HepG2 (cell line): ENCODE results near the gene TM9SF2. TPM values are rescaled to one million over a fixed set of nuclear protein-coding genes. Genes with fewer than 3 reads are reported as not detected.
A peak's percentile ranks its signal among the peaks of the same experiment; 100 is the strongest.

Source experiments
- E2F5 ChIP-seq: sonication (generic); formaldehyde crosslinking; conservative IDR thresholded peaks from 2 replicates; pipeline ENCODE4 v1.4.0; 2020; ENCODE audit warnings: missing genetic modification reagents
- FUBP1 ChIP-seq: sonication (generic); formaldehyde crosslinking; IDR thresholded peaks from 2 replicates; pipeline ENCODE4 v1.5.1; 2020; ENCODE audit warnings: missing genetic modification reagents, mild to moderate bottlenecking, borderline replicate concordance
- IKZF4 ChIP-seq: sonication (generic); formaldehyde crosslinking; IDR thresholded peaks from 2 replicates; pipeline ENCODE4 v1.5.1; 2020; ENCODE audit warnings: borderline replicate concordance, mild to moderate bottlenecking, low read depth, missing genetic modification reagents; ENCODE audit errors: not compliant biosample characterization
- KDM5A ChIP-seq: fragments of 200-600 bp; sonication (generic); IDR thresholded peaks from 2 replicates; pipeline ENCODE4 v1.7.0; 2018; ENCODE audit warnings: antibody characterized with exemption, mild to moderate bottlenecking, low read length, borderline replicate concordance
- KLF12 ChIP-seq: sonication (generic); formaldehyde crosslinking; IDR thresholded peaks from 2 replicates; pipeline ENCODE4 v1.4.0; 2020; ENCODE audit warnings: missing genetic modification reagents, borderline replicate concordance
- MIER3 ChIP-seq: IDR thresholded peaks from 2 replicates; pipeline ENCODE4 v1.6.1; 2016; ENCODE audit warnings: missing compliant biosample characterization, borderline replicate concordance
- NKX3-1 ChIP-seq: sonication (generic); formaldehyde crosslinking; IDR thresholded peaks from 2 replicates; pipeline ENCODE4 v1.5.0; 2020; ENCODE audit warnings: missing genetic modification reagents
- SRSF4 ChIP-seq: fragments of 200-400 bp; formaldehyde crosslinking; IDR thresholded peaks from one replicate; pipeline ENCODE4 v1.6.1; 2018; ENCODE audit warnings: mild to moderate bottlenecking, low read depth, low read length, moderate library complexity; ENCODE audit not compliant: poor library complexity, severe bottlenecking
- UBTF ChIP-seq: sonication (generic); formaldehyde crosslinking; IDR thresholded peaks from 2 replicates; pipeline ENCODE4 v1.4.0; 2020; ENCODE audit warnings: mild to moderate bottlenecking, missing genetic modification reagents
- YY1 ChIP-seq: IDR thresholded peaks from 2 replicates; pipeline ENCODE4 v1.6.1; 2011; ENCODE audit warnings: low read length, low read depth, moderate library complexity, mild to moderate bottlenecking; ENCODE audit not compliant: insufficient read depth, insufficient replicate concordance
- ZFP41 ChIP-seq: sonication (generic); formaldehyde crosslinking; IDR thresholded peaks from 2 replicates; pipeline ENCODE4 v1.4.0; 2020; ENCODE audit warnings: mild to moderate bottlenecking, missing genetic modification reagents, borderline replicate concordance
- ZGPAT ChIP-seq: IDR thresholded peaks from 2 replicates; pipeline ENCODE4 v1.6.1; 2016; ENCODE audit warnings: mild to moderate bottlenecking
- ZIK1 ChIP-seq: sonication (generic); formaldehyde crosslinking; IDR thresholded peaks from 2 replicates; pipeline ENCODE4 v1.5.0; 2020; ENCODE audit warnings: mild to moderate bottlenecking, low read depth, missing genetic modification reagents, borderline replicate concordance
- ZNF605 ChIP-seq: sonication (generic); formaldehyde crosslinking; IDR thresholded peaks from 2 replicates; pipeline ENCODE4 v1.8.0; 2022; ENCODE audit warnings: mild to moderate bottlenecking, missing genetic modification reagents
- polyA plus RNA-seq, 8 experiments: library from polyadenylated mRNA; depleted of rRNA in 3 of 8; stranded (reverse) in 7 of 8; unstranded in 1 of 8; fragments of >200 nt; fragmentation: Illumina TruSeq in 4 of 8; extraction: Trizol in 4 of 8; gene quantifications; 2 replicates each; pipeline versions ENCODE4 v1.2.1 to v1.2.3, GENCODE V29; 2011 to 2016; ENCODE audit warnings: low read depth in 4 of 8, missing spikeins in 1 of 8, mixed read lengths in 1 of 8; ENCODE audit not compliant: insufficient read depth in 1 of 8
- total RNA-seq, 5 experiments: library from RNA; depleted of rRNA; stranded (reverse); fragments of >200 nt; fragmentation: Illumina TruSeq; extraction: Trizol; gene quantifications; 2 replicates each; pipeline ENCODE4 v1.2.3, GENCODE V29; 2016; ENCODE audit warnings: low read depth in 1 of 5

The TM9SF2 gene
- total and polyA plus RNA-seq, 2 of the 13 experiments (the other 11 are each of a cell fraction or from before 2014, with no cell fraction given), result 94.1 to 123 TPM

GRCh38 chr13:99495466-99496183 lies 5.6 kb upstream of the TM9SF2 start (continued):
- no peak for TF ChIP-seq FUBP1
- TF ChIP-seq MIER3, result no peak
- no peak for TF ChIP-seq NKX3-1 (CRISPR knock-in tag)
- no peak for TF ChIP-seq SRSF4
- TF ChIP-seq KLF12 (CRISPR knock-in tag), result no peak
- no peak for TF ChIP-seq ZIK1 (CRISPR knock-in tag)
- no peak for TF ChIP-seq E2F5
- peak; percentile 23; the same call in 1 of the 2 replicates for TF ChIP-seq ZNF605 (CRISPR knock-in tag)
- 0 out of 2 replicates have a peak, but pooled peaks have one; percentile 7 for TF ChIP-seq ZGPAT
- no peak for TF ChIP-seq IKZF4 (CRISPR knock-in tag)
- TF ChIP-seq ZFP41 (CRISPR knock-in tag), result no peak
- TF ChIP-seq UBTF (CRISPR knock-in tag), result 0 out of 2 replicates have a peak, but pooled peaks have one; percentile 23
- peak; percentile 68; the same call in 1 of the 2 replicates for TF ChIP-seq KDM5A
- TF ChIP-seq YY1, result no peak
